Stomach smooth muscle (tissue), 2 donors: ENCODE results near the gene CASKIN1.

Experiments
- H3K27ac ChIP-seq: one replicate; pipeline ENCODE4 v1.7.0; 2013; ENCODE audit warnings: mild to moderate bottlenecking, low read length, inconsistent platforms
- H3K27me3 ChIP-seq, 2 donors: one replicate each; pipeline ENCODE4 v1.7.0; 2013; ENCODE audit warnings: low read length in 2 of 2; ENCODE audit not compliant: insufficient read depth in 2 of 2, control insufficient read depth in 1 of 2
- H3K36me3 ChIP-seq, 2 donors: one replicate each; pipeline ENCODE4 v1.7.0; 2013; ENCODE audit warnings: low read length in 2 of 2; ENCODE audit not compliant: control insufficient read depth in 2 of 2, insufficient read depth in 2 of 2
- H3K4me1 ChIP-seq: one replicate; pipeline ENCODE4 v1.7.0; 2013; ENCODE audit warnings: low read length; ENCODE audit not compliant: control insufficient read depth, insufficient read depth
- H3K4me3 ChIP-seq, 2 donors: one replicate each; pipeline ENCODE4 v1.7.0; 2013; ENCODE audit warnings: low read length in 2 of 2
- H3K9ac ChIP-seq, 2 donors: one replicate each; pipeline ENCODE4 v1.7.0; 2013; ENCODE audit warnings: low read length in 2 of 2, mild to moderate bottlenecking in 1 of 2
- H3K9me3 ChIP-seq, 2 donors: one replicate each; pipeline ENCODE4 v1.7.0; 2013; ENCODE audit warnings: low read length in 2 of 2; ENCODE audit not compliant: control insufficient read depth in 2 of 2
- donor health status: healthy.
- donor health status: Pancreatic carcinoma.

The CASKIN1 gene

DNA sequence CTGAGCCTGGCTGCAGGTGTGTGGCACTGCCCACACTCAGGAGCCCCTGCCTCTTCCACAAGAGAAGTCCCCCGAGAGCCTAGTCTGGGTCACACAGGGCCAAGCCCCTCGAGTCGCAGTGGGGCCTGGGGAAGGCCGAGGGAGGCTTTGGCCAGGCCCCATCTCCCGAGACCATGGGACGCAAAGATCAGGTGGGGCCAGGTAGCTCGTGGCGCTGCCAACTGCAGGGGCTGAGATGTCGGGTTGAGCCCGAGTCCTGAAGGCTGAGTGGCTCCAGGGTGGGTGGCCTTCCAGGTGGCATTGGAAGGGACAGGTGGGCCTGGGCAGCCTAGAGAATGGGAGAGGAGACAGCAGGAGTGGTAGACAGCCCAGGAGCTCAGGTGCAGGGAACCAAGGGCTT lies 34.5 kb downstream of the CASKIN1 start:
- H3K36me3 ChIP-seq = peaks cover 7 to 9% of the 10 kb centered on the region in 2 donors
- no peak overlapping the region for H3K27ac ChIP-seq
- H3K4me3 ChIP-seq = no peak overlapping the region
- H3K9ac ChIP-seq = peak overlapping the region in 1 of 2 donors; percentile 29
- H3K4me1 ChIP-seq = peaks cover 52% of the 10 kb centered on the region
- H3K27me3 ChIP-seq = no peaks in the 10 kb centered on the region
- no peaks in the 10 kb centered on the region for H3K9me3 ChIP-seq

DNA sequence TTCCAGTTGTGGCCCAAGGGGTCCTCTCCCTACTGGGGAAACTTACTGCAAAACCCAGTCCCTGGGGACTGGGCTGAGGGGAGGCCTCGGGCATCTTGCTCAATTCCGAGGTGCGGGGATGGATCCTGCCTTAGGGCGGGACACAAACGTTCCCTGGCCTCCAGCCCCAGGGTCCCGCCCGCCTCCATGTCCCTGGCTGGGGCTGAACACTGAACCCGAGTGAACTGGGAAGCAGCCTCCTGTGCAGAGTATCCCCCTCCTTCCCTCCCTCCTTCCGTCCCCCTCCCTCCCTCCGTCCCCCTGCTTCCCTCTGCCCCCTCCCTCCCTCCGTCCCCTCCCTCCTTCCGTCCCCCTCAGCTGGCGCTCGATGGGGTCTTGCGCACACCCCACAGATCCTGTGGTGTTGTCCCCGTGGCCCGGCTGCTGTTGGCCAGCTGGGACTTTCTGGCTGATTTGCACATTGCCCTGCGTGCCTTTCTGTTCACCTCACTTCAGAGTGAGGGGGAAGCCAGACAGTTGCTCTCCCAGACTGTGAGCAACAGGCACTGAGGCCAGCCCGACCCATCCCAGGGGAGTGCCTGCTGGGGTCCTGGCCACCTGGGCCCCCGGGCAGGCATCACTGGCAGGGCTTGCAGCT lies 35.4 kb downstream of the CASKIN1 start:
- Histone ChIP-seq H3K9me3 (no peaks in the 10 kb centered on the region), H3K36me3 (peaks cover 4 to 5% of the 10 kb centered on the region in 2 donors), H3K27me3 (no peaks in the 10 kb centered on the region), H3K4me3 (peak overlapping the region in 1 of 2 donors; percentile 35), H3K27ac (no peak overlapping the region), H3K4me1 (peaks cover 60% of the 10 kb centered on the region), H3K9ac (no peak overlapping the region)

DNA sequence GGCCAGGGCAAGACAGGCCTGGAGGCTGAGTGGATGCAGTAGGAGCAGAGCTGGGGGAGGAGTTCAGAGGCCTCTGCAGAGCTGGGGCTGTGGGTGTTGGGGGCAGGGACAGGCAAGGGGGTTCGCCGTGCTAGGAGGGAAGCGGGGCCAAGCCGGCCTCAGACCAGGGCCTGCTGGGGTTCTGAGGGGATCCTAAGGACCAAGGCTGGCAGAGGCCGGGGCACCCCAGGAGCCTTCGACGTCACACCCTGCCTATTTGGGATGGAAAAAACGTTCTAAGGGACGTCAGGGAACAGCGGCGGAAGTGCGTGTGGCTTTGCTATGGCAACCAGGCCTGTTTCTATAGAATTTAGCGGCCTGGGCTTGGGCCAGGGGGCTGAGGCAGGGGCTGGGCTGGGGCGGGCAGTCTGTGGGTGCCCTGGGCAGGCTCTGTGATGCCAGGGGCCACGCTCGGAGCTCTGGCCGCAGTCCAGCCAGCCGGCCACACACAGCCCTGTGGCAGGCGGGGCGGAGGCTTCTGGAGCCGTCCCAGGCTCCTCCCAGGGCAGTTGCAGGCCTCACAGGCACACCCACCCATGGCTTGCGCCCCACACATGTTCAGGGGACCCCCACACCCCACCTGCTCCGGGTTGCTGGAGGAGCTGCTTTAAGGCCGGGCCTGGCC lies 37.1 kb downstream of the CASKIN1 start:
- peaks cover 64% of the 10 kb centered on the region for H3K4me1 ChIP-seq
- no peaks in the 10 kb centered on the region for H3K27me3 ChIP-seq
- H3K27ac ChIP-seq = peak overlapping the region; percentile 98
- H3K4me3 ChIP-seq = peak overlapping the region; percentile 40 to 70
- peaks cover 0 to 4% of the 10 kb centered on the region in 2 donors for H3K36me3 ChIP-seq
- no peaks in the 10 kb centered on the region for H3K9me3 ChIP-seq
- peak overlapping the region; percentile 82 to 86 for H3K9ac ChIP-seq

DNA sequence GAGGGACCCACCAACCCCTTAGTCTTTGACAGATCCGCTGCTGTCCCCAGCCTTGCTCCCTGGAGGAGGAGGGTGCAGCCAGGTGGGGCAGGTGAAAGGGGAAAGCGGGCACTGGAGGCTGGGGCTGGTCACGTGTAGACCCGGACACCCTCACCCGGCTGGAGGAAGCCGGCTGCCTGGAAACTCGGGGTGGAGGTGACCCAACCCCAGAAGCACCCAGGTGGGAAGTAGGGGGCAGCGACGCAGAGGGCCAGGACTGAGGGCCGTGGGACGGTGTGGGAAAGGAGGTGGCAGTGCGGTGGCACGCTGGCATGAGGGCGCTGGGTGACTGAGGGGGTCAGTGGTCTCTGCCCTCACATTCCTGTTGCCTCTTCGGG lies 38.2 kb downstream of the CASKIN1 start:
- peak overlapping the region in 1 of 2 donors; percentile 70 for H3K4me3 ChIP-seq
- peak overlapping the region; percentile 75 to 82 for H3K9ac ChIP-seq
- H3K4me1 ChIP-seq = peaks cover 75% of the 10 kb centered on the region
- peak overlapping the region; percentile 98 for H3K27ac ChIP-seq
- H3K36me3 ChIP-seq = peaks cover 0 to under 1% of the 10 kb centered on the region in 2 donors
- no peaks in the 10 kb centered on the region for H3K9me3 ChIP-seq
- no peaks in the 10 kb centered on the region for H3K27me3 ChIP-seq

DNA sequence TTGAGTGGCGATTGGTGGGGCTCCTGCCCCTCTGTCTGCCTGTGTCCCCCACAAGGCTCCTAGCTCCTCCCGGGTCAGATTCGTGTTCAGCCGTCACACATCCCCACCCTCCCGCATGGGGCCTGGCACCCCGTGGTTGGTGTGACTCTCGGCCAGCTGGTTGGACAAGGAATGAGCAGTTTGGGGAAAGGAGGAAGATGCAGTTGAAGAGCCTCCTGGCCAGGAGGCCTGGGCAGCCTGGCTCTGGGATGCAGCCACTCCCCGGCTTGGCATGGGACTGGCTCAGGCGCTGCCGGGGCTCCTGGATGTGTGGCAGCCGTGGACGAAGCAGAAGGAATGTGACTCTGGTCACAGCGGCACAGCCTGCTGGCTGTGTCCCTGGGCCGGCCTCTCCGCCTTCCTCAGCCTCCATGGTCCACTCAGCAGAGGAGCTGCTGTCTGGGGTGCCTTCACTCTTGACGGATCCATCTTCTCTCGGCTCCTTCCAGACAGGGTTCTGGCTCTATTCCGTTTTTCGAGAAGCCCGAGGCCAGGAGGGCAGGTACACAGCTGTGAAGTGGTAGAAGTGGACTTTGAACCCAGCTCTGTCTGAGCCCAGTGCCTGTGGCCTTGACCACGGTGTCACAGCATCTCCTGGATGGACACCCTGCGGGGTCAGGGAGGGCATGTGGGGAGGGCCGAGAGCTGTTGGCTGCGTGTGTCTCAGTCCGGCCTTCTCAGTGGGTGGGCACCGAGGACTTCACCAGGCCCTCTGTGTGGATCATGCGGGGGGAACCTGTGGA lies 38.7 kb downstream of the CASKIN1 start:
- peak overlapping the region; percentile 19 to 96 for H3K4me3 ChIP-seq
- no peaks in the 10 kb centered on the region for H3K36me3 ChIP-seq
- peak overlapping the region; percentile 98 for H3K27ac ChIP-seq
- H3K4me1 ChIP-seq = peaks cover 81% of the 10 kb centered on the region
- no peaks in the 10 kb centered on the region for H3K9me3 ChIP-seq
- no peaks in the 10 kb centered on the region for H3K27me3 ChIP-seq
- peak overlapping the region; percentile 75 to 82 for H3K9ac ChIP-seq

DNA sequence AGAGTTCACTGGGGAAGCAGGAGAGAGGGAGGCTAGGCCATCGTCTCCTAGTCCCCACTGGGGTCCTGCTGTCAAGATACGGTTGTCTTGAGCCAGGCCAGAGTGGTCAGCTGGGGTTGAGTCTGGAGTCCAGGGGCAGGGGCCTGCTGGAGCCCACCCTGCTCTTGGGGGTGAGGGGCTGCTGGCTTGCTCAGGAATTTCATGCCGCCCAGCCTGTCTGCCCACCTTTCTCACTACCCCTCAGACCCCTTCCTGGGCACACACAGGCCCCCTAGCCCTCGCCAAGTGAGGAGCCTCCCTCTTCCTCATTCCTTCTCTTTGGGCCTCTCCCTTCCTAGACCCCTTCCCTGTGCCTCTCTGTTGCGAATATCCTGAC lies 39.6 kb downstream of the CASKIN1 start:
- H3K4me3 ChIP-seq = peak overlapping the region; percentile 94 to 96
- peak overlapping the region; percentile 73 to 82 for H3K9ac ChIP-seq
- no peaks in the 10 kb centered on the region for H3K27me3 ChIP-seq
- H3K4me1 ChIP-seq = peaks cover 82% of the 10 kb centered on the region
- peak overlapping the region; percentile 98 for H3K27ac ChIP-seq
- no peaks in the 10 kb centered on the region for H3K36me3 ChIP-seq
- no peaks in the 10 kb centered on the region for H3K9me3 ChIP-seq

DNA sequence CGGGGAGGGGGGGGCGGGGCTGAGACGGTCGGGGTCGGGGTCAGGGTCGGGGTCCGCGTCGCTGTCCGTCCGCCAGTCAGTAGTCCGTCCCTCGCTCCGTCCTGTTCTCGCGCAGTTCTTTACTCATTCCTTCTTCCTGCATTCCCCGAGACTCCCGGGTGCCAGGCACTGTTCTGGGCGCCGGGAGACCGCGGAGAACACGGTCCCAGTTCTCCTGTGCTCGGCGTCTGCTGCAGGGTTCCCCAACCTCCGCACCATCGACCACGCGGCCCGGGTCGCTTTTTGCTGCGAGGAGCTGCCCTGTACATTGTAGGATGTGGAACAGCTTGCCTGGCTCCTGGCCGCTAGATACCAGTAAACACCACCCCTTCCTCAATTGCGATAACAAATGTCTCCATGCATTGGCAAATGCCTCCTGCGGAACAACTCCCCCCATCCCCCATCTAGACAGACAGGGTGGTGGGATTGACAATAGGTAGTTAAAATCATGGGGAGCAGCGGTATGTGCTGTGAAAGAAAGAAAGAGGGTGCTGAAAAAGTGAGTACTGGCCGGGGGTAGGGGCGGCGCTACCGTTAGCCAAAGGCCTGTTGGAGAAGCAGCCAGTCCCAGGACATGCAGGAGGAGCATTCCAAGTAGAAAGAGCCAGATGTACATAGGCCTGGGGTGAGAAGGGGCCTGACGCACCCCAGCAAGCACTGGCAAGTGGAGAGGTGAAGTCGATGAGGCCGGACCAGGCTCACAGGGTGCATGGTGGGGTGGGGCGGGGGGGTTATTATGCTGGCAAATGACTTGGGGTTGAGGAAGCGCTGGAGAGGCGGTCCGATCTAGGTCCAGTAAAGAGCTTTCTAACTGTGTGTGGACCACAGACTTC lies 40.2 kb downstream of the CASKIN1 start:
- Histone ChIP-seq H3K9ac (peak overlapping the region; percentile 73 to 82), H3K9me3 (no peaks in the 10 kb centered on the region), H3K27ac (peak overlapping the region; percentile 98), H3K4me1 (peaks cover 82% of the 10 kb centered on the region), H3K4me3 (peak overlapping the region; percentile 94 to 96), H3K27me3 (no peaks in the 10 kb centered on the region), H3K36me3 (peaks cover 0 to 3% of the 10 kb centered on the region in 2 donors)

DNA sequence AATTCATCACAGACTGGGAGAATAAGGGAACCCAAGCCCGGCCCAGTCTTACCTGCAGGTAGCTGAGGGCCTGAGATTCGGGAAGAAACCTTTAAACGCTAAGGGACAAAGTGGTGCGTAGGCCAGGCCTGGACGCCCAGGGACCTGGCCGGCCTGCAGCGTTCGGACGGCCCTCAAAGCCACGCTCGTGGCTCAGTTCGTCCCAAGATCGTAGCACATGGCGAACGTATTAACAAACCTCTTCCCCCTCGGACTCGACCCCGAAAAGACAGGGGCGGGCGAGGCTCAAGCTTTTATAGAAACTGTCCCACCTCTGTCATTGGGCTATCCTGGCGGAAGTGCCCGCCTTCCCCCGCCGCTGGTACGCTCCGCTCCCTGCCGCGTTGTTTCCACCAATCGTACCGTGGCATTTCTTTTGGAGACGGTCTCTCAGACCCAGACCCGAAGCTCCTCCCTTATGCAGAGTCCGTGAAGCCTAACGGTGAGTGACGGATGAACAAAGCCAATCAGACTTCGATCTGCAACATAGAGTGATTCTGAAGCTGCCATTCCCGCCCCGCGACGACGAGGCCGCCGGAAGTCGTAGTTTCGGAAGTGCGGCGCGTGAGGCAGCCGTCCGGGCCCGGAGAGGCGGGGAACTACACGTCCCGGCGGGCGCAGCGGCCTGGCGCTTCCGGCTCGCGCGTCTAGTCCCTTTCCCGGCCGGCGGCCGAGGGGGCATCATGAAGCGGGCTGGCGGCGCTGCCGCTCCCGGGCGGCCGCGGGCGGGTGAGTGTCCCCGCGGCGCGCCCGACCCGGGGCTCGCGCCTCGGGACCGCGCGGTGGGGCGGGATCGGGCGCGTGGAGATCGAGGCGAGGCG lies 41.1 kb downstream of the CASKIN1 start, which contains the start of gene TRAF7:
Gene TRAF7, plus strand, starts transcription at position 692 of the 860 bp plus-strand sequence. CDS start 8,139 bp downstream, outside the sequence.
- peak within 1 kb of the TSS; percentile 82 to 92 for H3K9ac ChIP-seq

GRCh38 chr16:2154533-2155090 lies 41.8 kb downstream of the CASKIN1 start:
- peak overlapping the region; percentile 82 to 96 for H3K4me3 ChIP-seq
- peaks cover 86% of the 10 kb centered on the region for H3K4me1 ChIP-seq
- peak overlapping the region; percentile 71 for H3K27ac ChIP-seq
- H3K9me3 ChIP-seq = no peaks in the 10 kb centered on the region
- peaks cover 0 to 3% of the 10 kb centered on the region in 2 donors for H3K36me3 ChIP-seq
- peak overlapping the region; percentile 72 to 92 for H3K9ac ChIP-seq
- no peaks in the 10 kb centered on the region for H3K27me3 ChIP-seq

More for the DNA sequence above, 41.1 kb downstream of the CASKIN1 start, which contains the start of gene TRAF7:
- Histone ChIP-seq H3K9me3 (no peaks in the 10 kb centered on the region), H3K27me3 (no peaks in the 10 kb centered on the region), H3K4me1 (peaks cover 85% of the 10 kb centered on the region), H3K4me3 (peak within 1 kb of the TSS; percentile 94 to 96), H3K36me3 (peaks cover 0 to 3% of the 10 kb centered on the region in 2 donors), H3K27ac (peak within 1 kb of the TSS; percentile 98)
